HCT116 (cell line): ENCODE measurements around the gene DUSP16. TPM values are rescaled to one million over a fixed set of nuclear protein-coding genes. Genes with fewer than 3 reads are reported as not detected.

Source experiments
- ATAC-seq: fragments of 200-7000 bp; cut with Tn5 transposase; 2 replicates; pipeline ENCODE4 v1.9.1; 2020; ENCODE audit warnings: mild to moderate bottlenecking, moderate library complexity
- BruUV-seq: library from RNA; stranded (reverse); fragments of 400-500 nt; replicated peaks from 2 replicates; lab custom pipeline; 2021; lab: Mats Ljungman, UMichigan
- CTCF ChIA-PET: fragments of 300-600 bp; sonication (Branson Sonifier 250); formaldehyde crosslinking; loops from one replicate; lab custom pipeline; 2021; ENCODE audit warnings: antibody characterized with exemption; lab: Charles Lee
- POLR2A ChIA-PET: fragments of 300-600, 350-600 bp; sonication (Branson Sonifier 250); formaldehyde crosslinking; loops from one replicate; lab custom pipeline; 2021; ENCODE audit warnings: antibody characterized with exemption; lab: Charles Lee
- RAD21 ChIA-PET, 2 experiments: fragments of 300-600 bp; sonication (Branson Sonifier 250); formaldehyde crosslinking; loops; one replicate each; lab custom pipeline; 2023; ENCODE audit warnings: low total read pairs in 2 of 2; ENCODE audit not compliant: uncharacterized antibody in 2 of 2, unreplicated experiment in 2 of 2, low non-redundant PET in 1 of 2; lab: Charles Lee
- DNase-seq: peaks from one replicate; pipeline ENCODE4 v3.0.0-alpha.2; 2010; ENCODE audit warnings: low read depth, low spot score
- H2AFZ ChIP-seq: fragments of 200-600 bp; shearing (Covaris generic), sonication (generic); 2 replicates; pipeline ENCODE4 v1.6.1; 2017; ENCODE audit warnings: low read depth, mixed run types, mixed read lengths, antibody characterized with exemption, low read length; ENCODE audit not compliant: poor library complexity, severe bottlenecking
- H3K27ac ChIP-seq: 2 replicates; pipeline ENCODE4 v1.5.1; 2012; ENCODE audit warnings: low read depth, low read length
- H3K27me3 ChIP-seq: fragments of 200-600 bp; sonication (generic); 2 replicates; pipeline ENCODE4 v1.6.1; 2016; ENCODE audit warnings: mixed run types, low read length, mixed read lengths; ENCODE audit not compliant: insufficient read depth
- H3K36me3 ChIP-seq, 2 experiments: fragments of 200-500 bp in 1 of 2; fragments of 200-600 bp in 1 of 2; sonication (Bioruptor generic) in 1 of 2; sonication (generic) in 1 of 2; 2 replicates each; pipeline versions ENCODE4 v1.5.1 to v1.6.1; 2014 to 2016; ENCODE audit warnings: low read length in 2 of 2, inconsistent platforms in 1 of 2, mixed read lengths in 1 of 2, mixed run types in 1 of 2; ENCODE audit not compliant: insufficient read depth in 2 of 2, control insufficient read depth in 1 of 2
- H3K4me1 ChIP-seq, 2 experiments: fragments of 200-600 bp in 1 of 2; sonication (generic) in 1 of 2; 2 replicates each; pipeline versions ENCODE4 v1.5.1 to v1.6.1; 2012 to 2017; ENCODE audit warnings: low read length in 2 of 2, inconsistent platforms in 1 of 2, mild to moderate bottlenecking in 1 of 2, mixed read lengths in 1 of 2, mixed run types in 1 of 2, moderate library complexity in 1 of 2; ENCODE audit not compliant: insufficient read depth in 2 of 2, control insufficient read depth in 1 of 2
- H3K4me2 ChIP-seq: fragments of 200-600 bp; sonication (generic); 2 replicates; pipeline ENCODE4 v1.6.1; 2017; ENCODE audit warnings: mixed run types, low read length, mixed read lengths
- H3K4me3 ChIP-seq, 2 experiments: fragments of 200-600 bp in 1 of 2; sonication (generic) in 1 of 2; replicated peaks in 1 of 2; 2 replicates each; pipeline ENCODE4 v1.5.1; 2011 to 2016; ENCODE audit warnings: low read length in 2 of 2, control low read depth in 1 of 2, low read depth in 1 of 2, mild to moderate bottlenecking in 1 of 2, mixed read lengths in 1 of 2, mixed run types in 1 of 2
- H3K79me2 ChIP-seq: fragments of 200-600 bp; sonication (generic); 2 replicates; pipeline ENCODE4 v1.6.1; 2017; ENCODE audit warnings: mild to moderate bottlenecking, mixed run types, low read length, moderate library complexity, mixed read lengths; ENCODE audit not compliant: insufficient read depth
- H3K9ac ChIP-seq: fragments of 200-600 bp; sonication (generic); 2 replicates; pipeline ENCODE4 v1.6.1; 2016; ENCODE audit warnings: low read length, mixed read lengths
- H3K9me2 ChIP-seq: fragments of 200-600 bp; sonication (generic), shearing (Covaris generic); 2 replicates; pipeline ENCODE4 v1.6.1; 2017; ENCODE audit warnings: mixed run types, mild to moderate bottlenecking, moderate library complexity; ENCODE audit not compliant: insufficient read depth
- H3K9me3 ChIP-seq, 2 experiments: fragments of 200-500 bp in 1 of 2; fragments of 200-600 bp in 1 of 2; sonication (Bioruptor generic) in 1 of 2; sonication (generic) in 1 of 2; 2 replicates each; pipeline ENCODE4 v1.6.1; 2014 to 2017; ENCODE audit warnings: low read length in 2 of 2, mixed read lengths in 2 of 2, inconsistent platforms in 1 of 2, low read depth in 1 of 2, mild to moderate bottlenecking in 1 of 2, mixed run types in 1 of 2, moderate library complexity in 1 of 2; ENCODE audit not compliant: control insufficient read depth in 1 of 2, insufficient read depth in 1 of 2
- H4K20me1 ChIP-seq: fragments of 200-600 bp; sonication (generic), shearing (Covaris generic); 2 replicates; pipeline ENCODE4 v1.6.1; 2017; ENCODE audit warnings: mixed run types, mild to moderate bottlenecking, moderate library complexity; ENCODE audit not compliant: insufficient read depth
- CBX3 ChIP-seq: IDR thresholded peaks from 2 replicates; pipeline ENCODE4 v1.6.1; 2012; ENCODE audit warnings: low read depth
- CEBPB ChIP-seq: IDR thresholded peaks from 2 replicates; pipeline ENCODE4 v1.6.1; 2012; ENCODE audit warnings: low read depth
- CTCF ChIP-seq, 3 experiments: fragments of 200-600 bp in 1 of 3; sonication (generic) in 1 of 3; IDR thresholded peaks in 2 of 3; conservative IDR thresholded peaks in 1 of 3; 2 replicates each; pipeline ENCODE4 v1.5.1; 2012 to 2017; ENCODE audit warnings: low read depth in 2 of 3, low read length in 2 of 3, antibody characterized with exemption in 1 of 3, borderline replicate concordance in 1 of 3, control low read depth in 1 of 3, mild to moderate bottlenecking in 1 of 3, mixed read lengths in 1 of 3, mixed run types in 1 of 3, moderate library complexity in 1 of 3; ENCODE audit not compliant: insufficient read depth in 1 of 3
- EGR1 ChIP-seq: IDR thresholded peaks from 2 replicates; pipeline ENCODE4 v1.6.1; 2012; ENCODE audit warnings: low read depth
- ELF1 ChIP-seq: IDR thresholded peaks from 2 replicates; pipeline ENCODE4 v1.6.1; 2012; ENCODE audit warnings: low read depth, borderline replicate concordance
- EZH2 ChIP-seq: fragments of 200-600 bp; sonication (generic); IDR thresholded peaks from 2 replicates; pipeline ENCODE4 v1.6.1; 2017; ENCODE audit warnings: antibody characterized with exemption, mixed run types
- EZH2phosphoT487 ChIP-seq: fragments of 200-600 bp; IDR thresholded peaks from 2 replicates; pipeline ENCODE4 v1.6.1; 2018; ENCODE audit warnings: antibody characterized with exemption, borderline replicate concordance
- FOSL1 ChIP-seq: IDR thresholded peaks from 2 replicates; pipeline ENCODE4 v1.6.1; 2012; ENCODE audit warnings: low read depth
- JUND ChIP-seq: IDR thresholded peaks from 2 replicates; pipeline ENCODE4 v1.6.1; 2012
- POLR2A ChIP-seq: IDR thresholded peaks from 2 replicates; pipeline ENCODE4 v1.7.0; 2011; ENCODE audit warnings: borderline replicate concordance; ENCODE audit not compliant: insufficient read depth, insufficient read length; ENCODE audit errors: extremely low read depth
- POLR2AphosphoS5 ChIP-seq: IDR thresholded peaks from 2 replicates; pipeline ENCODE4 v1.6.1; 2011; ENCODE audit warnings: mild to moderate bottlenecking, low read depth, low read length, moderate library complexity
- RAD21 ChIP-seq: IDR thresholded peaks from 2 replicates; pipeline ENCODE4 v1.6.1; 2012; ENCODE audit warnings: low read depth, mild to moderate bottlenecking
- REST ChIP-seq: IDR thresholded peaks from 2 replicates; pipeline ENCODE4 v1.6.1; 2012; ENCODE audit warnings: low read depth
- SIN3A ChIP-seq: IDR thresholded peaks from 2 replicates; pipeline ENCODE4 v1.6.1; 2012; ENCODE audit warnings: low read depth
- SP1 ChIP-seq: IDR thresholded peaks from 2 replicates; pipeline ENCODE4 v1.6.1; 2012; ENCODE audit warnings: low read depth
- SRF ChIP-seq: IDR thresholded peaks from 2 replicates; pipeline ENCODE4 v1.6.1; 2012; ENCODE audit warnings: low read depth
- TCF7L2 ChIP-seq: IDR thresholded peaks from 2 replicates; pipeline ENCODE4 v1.7.0; 2011; ENCODE audit warnings: borderline replicate concordance, inconsistent platforms; ENCODE audit not compliant: insufficient read depth, insufficient read length; ENCODE audit errors: extremely low read depth
- YY1 ChIP-seq: IDR thresholded peaks from 2 replicates; pipeline ENCODE4 v1.6.1; 2011; ENCODE audit warnings: low read length, low read depth, moderate library complexity, mild to moderate bottlenecking; ENCODE audit not compliant: insufficient replicate concordance; ENCODE audit errors: extremely low read depth
- ZFX ChIP-seq: fragments of 450-650 bp; IDR thresholded peaks from 2 replicates; pipeline ENCODE4 v1.6.1; 2017
- ZNF274 ChIP-seq: fragments of 200-500 bp; sonication (Bioruptor generic); IDR thresholded peaks from 2 replicates; pipeline ENCODE4 v1.6.1; 2014; ENCODE audit warnings: mild to moderate bottlenecking, low read depth, low read length, inconsistent platforms
- intact Hi-C: fragments of 100-400 bp; cut with micrococcal nuclease; formaldehyde crosslinking; loops from 2 replicates; pipeline ENCODE4 v1.10.0; 2022
- total RNA-seq: library from RNA; stranded (reverse); gene quantifications from one replicate; pipeline ENCODE4 v1.2.1, GENCODE V29; 2021; ENCODE audit not compliant: unreplicated experiment

The DUSP16 gene
- total RNA-seq, 1 experiment from 2014 or later: 13.4 TPM

DNA sequence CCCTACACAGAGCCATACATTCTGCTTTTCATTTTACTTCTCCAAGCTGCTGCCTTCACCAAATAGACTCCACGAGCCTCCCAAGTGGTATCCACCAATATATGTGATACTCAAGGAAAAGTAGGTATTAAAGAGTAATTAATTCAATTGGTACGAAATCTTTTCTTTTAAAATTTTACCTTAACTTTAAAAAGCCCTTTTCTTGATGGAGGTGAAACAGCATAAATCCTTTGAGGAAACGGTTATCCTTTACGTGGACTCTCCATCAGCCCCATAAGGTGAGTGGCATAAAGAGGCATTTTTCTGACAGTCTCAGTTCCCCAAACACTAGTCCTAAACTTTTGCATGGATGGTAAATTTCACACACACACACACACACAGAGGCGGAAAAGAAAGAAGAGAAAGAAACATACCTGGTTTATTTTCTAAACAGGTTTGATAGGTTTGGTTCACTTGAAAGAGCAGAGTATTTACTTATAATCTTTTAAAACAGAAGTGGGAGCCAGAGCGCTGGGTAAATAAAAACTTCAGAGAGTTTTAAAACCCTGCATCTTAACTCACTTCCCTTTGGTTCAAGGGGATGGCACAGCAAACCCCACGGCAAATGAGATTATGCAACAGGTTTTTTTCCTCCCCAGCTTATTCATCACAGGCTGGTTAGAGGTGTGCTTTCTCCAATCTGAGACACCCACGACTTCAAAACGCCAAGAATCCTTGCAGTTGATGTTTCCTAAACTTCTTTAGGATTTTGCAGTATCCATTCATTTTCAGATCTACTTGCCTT lies 1.9 kb downstream of the DUSP16 start:
- Histone ChIP-seq H3K4me3 (peak overlapping the region; percentile 75 to 83), H3K9me3 (no peaks in the 10 kb centered on the region), H3K79me2 (peaks cover 22% of the 10 kb centered on the region), H3K9me2 (no peaks in the 10 kb centered on the region), H3K36me3 (no peaks in the 10 kb centered on the region), H4K20me1 (no peaks in the 10 kb centered on the region), H3K9ac (peak overlapping the region; percentile 86), H3K27ac (peak overlapping the region; percentile 89), H2AFZ (peak overlapping the region; percentile 51), H3K4me1 (peaks cover 16 to 24% of the 10 kb centered on the region in 2 experiments), H3K27me3 (no peaks in the 10 kb centered on the region), H3K4me2 (peak overlapping the region; percentile 93)
- no peak for DNase-seq
- BruUV-seq: TSS peak; percentile 69
- RAD21 ChIA-PET: no interaction called here
- intact Hi-C loops: loop anchor here (5.0 to 10.0 kb wide), 2 partner anchors 97 to 144 kb away; no protein-coding TSS in a partner anchor
- POLR2A ChIA-PET: no interaction called here
- ATAC-seq: peak; percentile 22; the same call in 1 of the 2 replicates
- CTCF ChIA-PET: no interaction called here
- TF ChIP-seq EGR1 (no peak), FOSL1 (no peak), ELF1 (no peak), TCF7L2 (no peak), RAD21 (no peak), POLR2AphosphoS5 (peak; percentile 8; the same call in 1 of the 2 replicates), EZH2phosphoT487 (no peak), CEBPB (peak; percentile 74), JUND (no peak), YY1 (no peak), EZH2 (no peak), ZFX (no peak), SRF (no peak), CTCF (IDR thresholded peaks at IDR 0.05 in 2 of 3, conservative IDR thresholded peaks at IDR 0.05 in 1 of 3; ENCODE audit: borderline replicate concordance in 1 of 3, insufficient read depth in 1 of 3, low read depth in 2 of 3, low read length in 2 of 3) (no peak), SP1 (peak; percentile 19; the same call in 1 of the 2 replicates), POLR2A (no peak), CBX3 (no peak), REST (no peak), ZNF274 (no peak), SIN3A (no peak; the same call in 1 of the 2 replicates)
